ENCODE measurements around the gene IFNL2. TPM values are rescaled to one million over a fixed set of nuclear protein-coding genes. Genes with fewer than 3 reads are reported as not detected.
"Not testable (repeated sequence)": the region's sequence is repeated elsewhere in the genome, so short reads cannot be mapped to it uniquely, and the experiment has no call there.

IFNL2 gene
- total RNA-seq, 1 donor from 2014 or later, result not detected

DNA sequence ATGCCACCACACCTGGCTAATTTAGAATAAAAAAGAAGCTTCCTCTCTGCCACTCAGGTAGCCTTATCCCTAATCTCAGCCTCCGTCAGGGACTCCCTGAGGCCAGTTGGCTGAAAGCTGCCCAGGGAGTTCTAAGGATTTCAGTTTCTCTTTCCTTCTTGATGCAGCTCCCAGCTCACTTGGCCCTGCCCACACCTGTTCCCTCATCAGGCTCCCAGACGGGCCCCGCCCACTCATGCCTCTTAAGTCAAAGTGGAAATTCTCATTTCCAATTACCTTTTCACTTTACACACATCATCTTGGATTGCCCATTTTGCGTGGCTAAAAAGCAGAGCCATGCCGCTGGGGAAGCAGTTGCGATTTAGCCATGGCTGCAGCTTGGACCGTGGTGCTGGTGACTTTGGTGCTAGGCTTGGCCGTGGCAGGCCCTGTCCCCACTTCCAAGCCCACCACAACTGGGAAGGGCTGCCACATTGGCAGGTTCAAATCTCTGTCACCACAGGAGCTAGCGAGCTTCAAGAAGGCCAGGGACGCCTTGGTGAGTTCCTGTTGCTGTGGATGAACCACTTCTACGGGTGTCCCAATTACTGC lies 28.0 kb downstream of the IFNL2 start, which contains the start of gene IFNL1:
Gene IFNL1, plus strand, starts transcription at position 353 of the 591 bp plus-strand sequence. Its CDS starts 15 bp downstream, at position 368.
- no peak for DNase-seq (ENCODE audit: low spot score)
- ATAC-seq, result no peak

- no peak for DNase-seq (ENCODE audit: low spot score)
- no peak for ATAC-seq
Measured at GRCh38 chr19:39296906-39297305, 28.7 kb downstream of the IFNL2 start.

- DNase-seq (ENCODE audit: low spot score) (no peak), ATAC-seq (no peak)
Measured at GRCh38 chr19:39297931-39298634, 29.9 kb downstream of the IFNL2 start.

DNA sequence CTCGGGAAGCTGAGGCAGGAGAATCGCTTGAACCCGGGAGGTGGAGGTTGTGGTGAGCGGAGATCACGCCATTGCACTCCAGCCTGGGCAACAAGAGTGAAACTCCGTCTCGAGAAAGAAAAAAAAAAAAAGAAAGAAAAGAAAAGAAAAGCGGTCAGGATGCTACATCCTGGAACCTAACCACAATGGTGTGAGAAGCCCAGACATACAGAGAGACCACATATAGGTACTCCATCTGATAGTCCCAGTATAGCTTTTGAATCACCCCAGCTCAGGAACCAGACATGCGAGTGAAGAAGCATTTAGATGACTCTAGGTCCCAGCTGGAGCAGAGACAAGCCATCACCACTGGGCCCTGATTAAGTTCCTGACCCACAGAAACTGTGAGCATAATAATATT lies 31.2 kb downstream of the IFNL2 start:
- DNase-seq (ENCODE audit: low spot score), result no peak

DNA sequence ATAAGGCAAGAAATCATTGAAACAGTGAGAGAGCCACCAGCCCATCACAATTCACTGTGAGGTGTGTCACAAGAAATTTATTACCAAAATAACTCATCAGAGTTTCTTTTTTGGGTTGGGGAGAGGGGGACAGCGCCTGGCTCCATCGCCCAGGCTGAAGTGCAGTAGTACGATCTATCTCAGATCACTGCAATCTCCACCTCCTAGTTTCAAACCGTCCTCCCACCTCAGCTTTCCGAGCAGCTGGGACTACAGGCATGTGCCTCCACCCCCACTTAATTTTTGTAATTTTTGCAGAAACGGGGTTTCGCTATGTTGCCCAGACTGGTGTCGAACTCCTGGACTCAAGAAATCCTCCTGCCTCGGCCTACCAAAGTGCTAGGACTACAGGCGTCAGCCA lies 31.6 kb downstream of the IFNL2 start:
- DNase-seq (ENCODE audit: low spot score) (no peak), ATAC-seq (no peak)

More for the DNA sequence above, 31.2 kb downstream of the IFNL2 start:
- ATAC-seq, result no peak

DNA sequence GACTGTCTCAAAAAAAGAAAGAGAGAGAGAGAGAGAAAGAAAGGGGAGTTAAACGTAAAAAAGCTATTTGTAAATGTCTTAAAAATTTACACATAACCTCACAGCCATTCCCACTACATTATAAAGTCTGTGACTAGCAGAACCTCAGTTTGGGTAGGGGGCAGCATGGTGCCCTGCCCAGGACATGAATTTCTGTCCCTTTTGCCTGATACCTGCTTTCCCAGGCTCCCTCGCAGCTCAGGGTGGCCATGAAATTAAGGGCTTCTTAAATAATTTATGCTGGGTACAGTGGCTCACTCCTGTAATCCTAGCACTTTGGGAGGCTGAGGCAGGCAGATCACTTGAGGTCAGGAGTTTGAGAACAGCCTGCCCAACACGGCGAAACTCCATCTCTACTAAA lies 32.8 kb downstream of the IFNL2 start:
- ATAC-seq, result no peak
- DNase-seq (ENCODE audit: low spot score), result no peak

DNA sequence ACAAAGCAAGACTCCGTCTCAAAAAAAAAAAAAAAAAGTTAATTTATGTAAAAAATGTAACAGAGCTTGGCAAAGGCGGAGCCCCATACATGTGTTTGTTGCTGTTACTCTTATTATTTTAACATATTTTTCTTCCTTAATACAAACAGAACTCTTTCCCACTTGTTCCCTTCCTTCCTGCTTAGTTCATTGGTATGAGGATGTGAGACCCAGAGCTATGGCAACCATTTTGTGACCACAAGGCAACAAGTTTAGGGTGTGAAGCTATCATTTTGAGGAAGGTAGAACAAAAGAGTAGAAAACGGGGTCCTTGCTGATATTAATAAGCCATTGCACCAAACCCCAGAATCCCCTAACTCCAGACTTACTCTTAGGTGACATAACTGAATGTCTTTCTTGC lies 33.4 kb downstream of the IFNL2 start:
- no peak for DNase-seq (ENCODE audit: low spot score)
- ATAC-seq, result no peak

DNA sequence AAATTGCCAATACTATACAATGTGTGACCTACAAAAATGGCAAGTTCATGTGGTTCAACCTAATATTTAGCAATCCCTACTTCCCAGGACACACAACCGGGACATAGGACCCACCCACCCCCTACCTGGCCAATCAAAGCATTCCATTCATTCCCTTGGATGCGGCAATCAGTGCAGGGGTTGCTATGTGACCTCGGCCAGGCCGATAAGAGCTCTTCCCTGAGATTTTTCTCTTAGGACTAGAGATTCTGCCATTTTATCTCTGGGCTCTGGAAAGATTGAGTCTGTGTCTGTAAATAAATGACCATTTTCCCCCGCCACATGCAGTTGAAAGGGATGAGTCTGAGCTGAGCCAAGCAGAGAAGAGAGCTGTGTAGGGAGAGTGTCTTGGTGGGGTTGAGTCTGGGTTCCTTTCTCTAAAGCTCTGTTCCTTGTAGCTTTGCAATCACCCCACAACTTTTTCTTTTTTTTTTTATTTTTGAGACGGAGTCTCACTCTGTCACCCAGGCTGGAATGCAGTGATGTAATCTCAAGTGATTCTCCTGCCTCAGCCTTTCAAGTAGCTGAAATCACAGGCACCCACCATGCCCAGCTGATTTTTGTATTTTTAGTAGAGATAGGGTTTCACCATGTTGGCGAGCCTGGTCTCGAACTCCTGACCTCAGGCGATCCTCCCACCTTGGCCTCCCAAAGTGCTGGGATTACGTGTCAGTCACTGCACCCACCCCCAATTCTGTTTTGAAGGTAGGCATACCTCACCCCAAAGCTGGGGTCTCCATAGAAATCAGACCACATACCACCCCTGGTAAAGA lies 35.4 kb downstream of the IFNL2 start:
- DNase-seq (ENCODE audit: low spot score) (no peak), ATAC-seq (peak; percentile 18)

GRCh38 chr19:39304185-39304513 lies 36.0 kb downstream of the IFNL2 start:
- no peak for DNase-seq (ENCODE audit: low spot score)
- ATAC-seq, result no peak

DNA sequence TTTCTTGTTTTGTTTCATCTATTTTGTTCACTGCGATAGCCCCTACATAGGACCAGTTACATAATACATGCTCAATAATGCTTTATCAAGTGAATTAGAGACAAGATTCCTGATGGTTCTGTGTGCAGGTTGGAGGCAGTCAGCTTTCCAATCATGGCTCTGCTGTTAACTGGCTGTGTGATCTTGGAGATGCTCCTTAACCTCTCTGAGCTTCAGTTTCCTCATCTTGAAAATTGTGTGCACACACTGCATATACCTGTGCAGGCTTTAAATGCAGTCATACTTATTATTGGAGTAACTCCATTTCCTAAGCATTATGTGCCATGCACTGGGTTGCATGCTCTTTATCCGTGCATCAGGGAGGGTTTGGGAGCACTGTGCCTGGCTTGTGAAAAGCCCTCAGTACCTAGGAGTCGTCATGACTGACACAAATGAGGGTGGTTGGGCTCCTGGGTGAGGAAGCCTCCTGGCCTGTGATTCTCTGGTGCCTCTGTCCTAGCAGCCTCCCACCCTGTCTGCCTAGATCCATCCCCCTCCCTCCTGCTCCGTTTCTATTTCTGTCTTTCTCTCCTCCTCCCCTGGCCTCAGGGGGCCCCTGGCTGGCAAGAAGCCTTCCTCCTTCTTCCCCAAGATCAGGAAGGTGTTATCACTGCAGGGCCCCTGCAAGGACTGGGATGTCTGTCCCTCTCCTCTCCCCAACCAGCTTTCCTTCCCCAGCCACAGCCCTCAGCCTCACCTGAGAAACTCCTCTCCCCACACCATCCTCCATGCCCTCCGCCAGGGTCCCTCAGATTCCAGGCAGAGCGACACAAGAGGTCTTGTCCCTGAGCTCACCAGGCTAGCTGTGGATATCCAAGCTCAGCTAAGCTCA lies 36.7 kb downstream of the IFNL2 start:
- DNase-seq (ENCODE audit: low spot score), result no peak
- no peak for ATAC-seq

DNA sequence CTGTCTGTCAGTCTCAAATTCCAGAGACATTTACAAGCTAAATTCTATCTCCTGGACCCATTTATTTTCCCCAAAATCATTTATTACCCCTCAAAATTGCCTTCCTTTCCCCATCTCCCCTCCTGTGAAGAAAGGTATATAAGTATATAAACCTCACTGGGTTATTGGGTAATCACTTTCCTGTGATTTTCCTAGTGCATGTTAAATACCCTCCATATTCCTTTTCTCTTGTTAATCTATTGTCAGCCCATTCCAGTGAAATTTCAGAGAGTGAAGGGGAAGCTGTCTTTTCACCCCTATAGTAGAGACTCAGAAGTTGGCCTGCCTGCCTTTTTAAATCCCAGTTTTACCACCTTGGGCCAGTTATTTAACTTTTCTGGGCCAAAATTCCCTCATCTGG lies 37.9 kb downstream of the IFNL2 start:
- no peak for ATAC-seq
- DNase-seq (ENCODE audit: low spot score), result no peak

DNA sequence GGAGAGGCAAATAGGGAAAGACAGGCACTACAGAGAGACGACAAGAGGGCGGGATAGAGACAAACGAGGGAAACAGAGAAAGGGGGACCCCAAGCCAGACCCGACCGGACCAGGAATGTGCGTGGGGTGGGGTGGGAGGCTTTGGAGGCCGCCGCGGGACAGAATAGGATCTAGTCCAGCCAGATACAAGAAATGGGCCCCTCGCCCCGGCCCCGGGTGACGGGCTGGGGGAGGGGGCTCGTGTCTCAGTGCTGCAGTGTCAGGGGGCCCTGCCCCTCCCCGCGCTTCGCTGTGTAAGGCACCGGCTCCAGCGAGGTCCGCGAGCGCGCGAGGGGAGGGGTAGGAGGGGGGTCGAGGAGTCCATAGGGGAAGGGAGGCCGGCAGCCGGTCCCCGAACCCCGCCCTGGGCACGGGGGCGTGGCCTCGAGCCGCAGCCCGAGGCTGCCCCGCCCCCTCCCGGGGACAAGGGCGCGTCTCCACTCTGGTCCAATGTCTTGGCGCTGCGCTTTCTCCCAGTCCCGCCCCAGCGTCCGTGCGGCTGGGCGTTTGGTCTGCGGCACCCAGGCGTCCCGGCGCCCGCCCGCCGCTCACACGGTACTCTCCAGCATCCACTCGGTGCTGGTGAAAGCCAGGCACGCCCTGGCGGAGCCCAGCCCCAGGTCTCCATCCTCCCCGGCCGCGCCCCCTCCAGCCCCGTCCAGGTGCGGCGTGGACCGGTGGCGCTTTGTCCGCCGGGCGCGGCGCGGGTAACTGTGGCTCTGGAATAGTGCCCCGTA lies 39.0 kb downstream of the IFNL2 start:
- no peak for DNase-seq (ENCODE audit: low spot score)
- ATAC-seq, result peak; percentile 51

GRCh38 chr19:39307822-39308530 lies 39.8 kb downstream of the IFNL2 start:
- DNase-seq (ENCODE audit: low spot score) (no peak), ATAC-seq (no peak)

DNA sequence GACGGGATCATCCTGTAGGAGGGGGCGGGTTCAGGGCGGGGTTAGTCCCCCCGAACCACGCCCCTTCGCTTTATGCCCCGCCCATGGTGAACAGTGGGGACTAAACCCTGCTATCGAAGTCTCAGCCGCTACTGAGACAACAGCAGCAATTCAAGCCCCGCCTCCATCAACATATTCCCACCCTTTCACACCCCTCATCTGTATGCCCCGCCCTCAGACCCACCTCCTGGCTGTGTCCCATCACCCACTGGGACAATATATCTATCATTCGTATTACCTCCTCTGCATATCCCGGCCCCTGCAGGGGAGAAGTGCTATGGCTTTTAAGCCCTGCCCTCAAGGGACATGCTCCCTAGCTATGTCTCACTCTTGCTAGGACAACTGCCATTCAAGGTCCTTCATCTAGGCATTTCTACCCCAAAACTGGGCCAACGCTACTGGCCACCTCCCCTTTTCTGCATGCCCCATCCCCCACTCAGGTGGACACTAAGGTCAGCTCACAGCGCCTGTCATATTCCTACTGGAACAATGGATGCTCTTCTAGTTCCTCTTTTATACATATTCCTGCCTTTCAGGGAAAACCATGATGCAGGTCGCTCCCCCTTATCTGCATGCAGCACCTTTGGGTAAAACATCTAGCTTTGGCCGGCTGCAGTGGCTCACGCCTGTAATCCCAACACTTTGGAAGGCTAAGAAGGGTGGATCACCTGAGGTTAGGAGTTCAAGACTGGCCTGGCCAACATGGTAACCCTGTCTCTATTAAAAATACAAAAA lies 40.5 kb downstream of the IFNL2 start:
- DNase-seq (ENCODE audit: low spot score) (no peak), ATAC-seq (no peak)

DNA sequence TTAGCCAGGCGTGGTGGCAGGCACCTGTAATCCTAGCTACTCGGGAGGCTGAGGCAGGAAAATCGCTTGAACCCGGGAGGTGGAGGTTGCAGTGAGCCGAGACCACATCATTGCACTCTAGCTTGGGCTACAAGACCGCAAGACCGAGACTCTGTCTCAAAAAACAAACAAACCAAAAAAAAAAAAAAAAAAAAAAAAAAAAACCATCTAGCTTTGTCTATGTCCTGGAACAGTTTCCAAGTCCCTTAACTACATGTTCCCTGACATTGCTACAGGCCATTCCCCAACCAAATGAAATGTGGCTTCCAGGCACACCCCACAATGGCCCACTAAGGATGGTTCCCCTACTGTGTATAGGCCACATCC lies 41.1 kb downstream of the IFNL2 start:
- not testable (repeated sequence) for ATAC-seq; DNase-seq (ENCODE audit: low spot score)

DNA sequence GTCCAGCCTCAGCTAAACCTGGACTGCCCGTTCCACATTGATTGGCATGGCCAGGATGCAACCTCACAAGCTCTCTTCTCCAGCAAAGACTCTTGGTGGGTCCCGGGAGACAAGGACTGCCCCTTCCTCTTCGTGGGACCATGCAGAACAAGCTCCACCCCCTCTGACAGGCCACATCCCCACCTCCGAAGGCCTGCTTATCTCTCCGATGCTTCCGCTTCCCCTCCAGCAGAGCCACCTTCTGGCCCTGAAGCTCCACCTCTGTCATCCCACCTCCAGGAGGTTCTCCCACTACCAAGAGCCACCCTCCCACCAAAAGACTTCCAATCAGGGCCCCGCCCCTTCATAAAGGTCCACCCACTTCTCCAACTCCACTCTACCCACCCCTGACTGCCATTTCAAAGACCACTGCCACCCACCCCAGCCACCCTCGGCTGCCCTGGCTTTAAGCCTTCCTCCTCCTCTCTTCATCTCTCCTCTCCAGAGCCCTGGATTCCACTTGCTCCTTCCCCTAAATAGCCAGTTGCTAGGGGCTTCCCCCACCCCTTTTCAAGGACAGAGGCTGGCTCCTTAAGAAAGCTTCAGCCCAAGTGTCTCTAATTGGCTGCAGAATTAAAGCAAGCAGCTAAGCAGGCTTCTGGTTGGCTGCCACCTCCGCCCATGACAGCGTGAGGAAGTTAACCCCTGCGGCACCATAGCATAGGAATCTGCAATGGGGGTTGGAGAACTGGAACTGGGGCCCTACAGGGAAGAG lies 42.5 kb downstream of the IFNL2 start:
- ATAC-seq, result no peak
- no peak for DNase-seq (ENCODE audit: low spot score)

DNA sequence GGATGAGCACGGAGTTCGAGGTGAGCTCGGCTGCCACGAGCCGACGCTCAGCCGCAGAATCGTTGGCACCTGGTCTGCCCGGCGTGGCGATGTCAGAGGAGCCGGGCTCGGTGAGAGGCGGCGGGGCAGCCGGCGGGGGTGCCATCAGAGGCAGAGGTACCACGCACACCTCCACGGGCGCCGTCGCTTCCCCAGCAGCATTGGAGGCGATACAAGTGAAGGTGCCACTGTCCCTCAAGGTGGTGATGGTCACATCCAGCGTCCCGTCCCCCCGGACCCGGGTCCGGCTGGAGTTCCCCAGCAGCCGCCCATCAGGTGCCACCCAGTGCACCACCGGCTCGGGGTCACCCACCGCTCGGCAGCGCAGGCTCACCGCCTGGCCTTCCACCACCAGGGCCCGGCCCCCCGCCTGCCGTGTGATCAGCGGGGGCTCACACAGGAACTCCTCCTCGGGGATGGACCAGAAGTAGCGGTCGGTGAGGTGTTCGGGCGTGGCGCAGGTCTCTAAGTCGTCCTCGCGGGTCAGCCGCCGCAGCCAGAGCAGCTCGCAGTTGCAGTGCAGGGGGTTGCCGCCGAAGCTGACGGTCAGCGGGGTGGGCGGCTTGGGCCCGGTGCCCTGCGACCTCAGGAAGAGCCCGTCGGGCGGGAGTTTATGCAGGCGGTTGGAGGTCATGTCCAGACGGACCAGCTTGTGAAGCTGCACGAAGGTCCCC lies 46.0 kb downstream of the IFNL2 start:
- no peak for DNase-seq (ENCODE audit: low spot score)
- ATAC-seq, result no peak

DNA sequence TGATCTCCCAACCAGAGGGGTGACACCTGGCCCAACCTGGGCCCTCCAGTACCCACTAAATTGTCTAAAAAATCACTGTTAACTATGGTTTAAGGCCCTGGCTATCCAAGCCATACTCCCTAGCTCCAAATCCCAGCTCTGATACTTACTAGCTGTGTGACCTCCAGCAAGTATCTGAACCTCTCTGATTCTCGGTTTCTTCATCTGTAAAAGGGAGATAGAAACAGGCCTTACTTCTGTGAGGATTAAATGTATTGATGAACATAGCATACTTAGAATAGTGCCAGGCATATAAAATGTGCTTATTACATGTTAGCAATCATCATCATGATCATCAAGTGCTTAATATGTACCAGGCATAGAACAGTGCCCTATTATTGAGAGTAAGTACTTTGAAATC lies 47.7 kb downstream of the IFNL2 start:
- DNase-seq (ENCODE audit: low spot score) (no peak), ATAC-seq (no peak)
